ENCODE data around the gene DDO.

The DDO gene

GRCh38 chr6:110425816-110426215 lies 10.4 kb upstream of the DDO start:
- DNase-seq (ENCODE audit: low read depth), result no peak
- no peak overlapping the region for H3K4me3 ChIP-seq (ENCODE audit: low read depth, low read length)

DNA sequence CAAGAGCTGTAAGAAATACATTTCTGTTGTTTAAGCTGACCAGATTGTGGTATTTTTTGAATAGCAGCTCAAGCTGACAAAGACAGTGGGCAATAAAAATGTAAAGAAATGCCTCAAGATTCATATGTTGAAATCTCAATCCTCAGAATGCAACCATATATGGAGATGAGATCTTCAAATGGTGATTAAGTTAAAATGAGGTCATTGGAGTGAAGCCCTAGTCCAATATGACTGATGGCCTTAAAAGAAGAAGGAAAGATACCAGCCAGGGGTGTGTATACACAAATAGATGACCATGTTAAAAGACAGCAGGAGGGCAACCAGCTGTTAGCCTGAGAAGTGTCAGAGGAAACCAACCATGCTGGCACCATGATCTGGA lies 7.1 kb upstream of the DDO start:
- DNase-seq (ENCODE audit: low read depth), result no peak
- H3K4me3 ChIP-seq (ENCODE audit: low read depth, low read length), result no peak overlapping the region

- DNase-seq (ENCODE audit: low read depth), result no peak
- no peak overlapping the region for H3K4me3 ChIP-seq (ENCODE audit: low read depth, low read length)
These were observed 6.5 kb upstream of the DDO start for GRCh38 chr6:110421749-110422443.

- H3K4me3 ChIP-seq (ENCODE audit: low read depth, low read length), result no peak overlapping the region
These were observed 3.8 kb upstream of the DDO start for GRCh38 chr6:110419028-110419739.

GRCh38 chr6:110418594-110418993 lies 3.2 kb upstream of the DDO start:
- DNase-seq (ENCODE audit: low read depth), result no peak
- no peak overlapping the region for H3K4me3 ChIP-seq (ENCODE audit: low read depth, low read length)

More at GRCh38 chr6:110419028-110419739, 3.8 kb upstream of the DDO start:
- DNase-seq (ENCODE audit: low read depth), result no peak

DNA sequence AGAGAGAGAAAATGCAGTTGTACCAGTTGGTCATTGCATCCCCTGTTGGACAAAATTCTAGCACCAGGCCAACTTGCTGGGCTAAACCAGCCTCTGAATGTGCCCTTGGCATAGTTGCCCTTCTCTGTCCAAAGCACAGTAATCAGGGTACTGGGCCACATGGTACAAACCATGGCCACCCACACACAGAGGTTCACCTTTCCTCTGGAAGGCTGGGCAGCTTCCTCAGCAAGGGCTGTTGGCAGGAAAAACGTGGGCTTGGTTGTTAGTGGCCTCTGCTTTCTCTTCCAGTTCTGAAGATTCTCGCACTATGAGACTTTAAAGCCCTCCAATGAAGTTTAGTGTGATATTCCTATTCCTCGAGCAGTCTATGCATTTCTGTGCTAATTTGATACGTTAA lies 706 bp downstream of the DDO start:
- no peak overlapping the region for H3K4me3 ChIP-seq (ENCODE audit: low read depth, low read length)
- no peak for DNase-seq (ENCODE audit: low read depth)

- H3K4me3 ChIP-seq (ENCODE audit: low read depth, low read length), result no peak overlapping the region
- no peak for DNase-seq (ENCODE audit: low read depth)
These were observed 3.0 kb downstream of the DDO start for GRCh38 chr6:110412360-110412759.

DNA sequence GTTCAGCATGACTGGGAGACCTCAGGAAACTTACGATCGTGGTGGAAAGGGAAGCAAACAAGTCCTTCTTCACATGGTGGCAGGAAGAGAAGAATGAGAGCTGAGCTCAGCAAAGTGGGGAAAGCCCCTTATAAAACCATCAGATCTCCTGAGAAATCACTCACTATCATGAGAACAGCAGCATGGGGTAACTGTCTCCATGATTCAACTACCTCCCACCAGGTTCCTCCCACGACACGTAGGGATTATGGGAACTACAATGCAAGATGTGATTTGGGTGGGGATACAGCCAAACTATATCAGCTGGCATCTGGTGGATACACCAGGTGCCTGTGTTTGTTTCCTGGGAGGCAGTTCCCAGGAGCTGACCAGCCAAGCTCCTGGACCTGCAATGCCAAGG lies 4.9 kb downstream of the DDO start:
- no peak overlapping the region for H3K4me3 ChIP-seq (ENCODE audit: low read depth, low read length)
- no peak for DNase-seq (ENCODE audit: low read depth)

GRCh38 chr6:110409794-110410193 lies 5.6 kb downstream of the DDO start:
- H3K4me3 ChIP-seq (ENCODE audit: low read depth, low read length), result no peak overlapping the region
- no peak for DNase-seq (ENCODE audit: low read depth)

DNA sequence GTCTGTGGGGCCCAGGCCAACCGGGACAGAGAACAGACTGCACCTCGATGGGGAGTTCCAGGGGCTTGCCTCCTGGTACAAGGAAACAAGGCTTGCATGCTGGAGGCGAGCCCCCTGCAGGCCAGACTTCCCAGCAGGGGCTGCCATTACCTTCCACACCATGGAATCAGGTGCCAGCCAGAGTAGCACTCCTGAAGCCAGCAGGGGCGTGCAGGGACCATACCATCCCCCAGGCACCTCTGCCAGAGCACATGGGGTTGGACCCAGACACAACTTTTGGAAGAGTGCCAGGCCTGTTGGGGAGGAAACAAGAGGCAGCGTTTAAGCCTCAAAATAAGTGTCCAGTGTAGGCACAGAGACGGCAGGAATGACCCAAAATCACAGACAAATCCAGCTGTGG lies 6.5 kb downstream of the DDO start:
- DNase-seq (ENCODE audit: low read depth), result no peak
- H3K4me3 ChIP-seq (ENCODE audit: low read depth, low read length), result no peak overlapping the region

GRCh38 chr6:110404607-110405006 lies 10.8 kb downstream of the DDO start:
- DNase-seq (ENCODE audit: low read depth), result no peak
- H3K4me3 ChIP-seq (ENCODE audit: low read depth, low read length), result no peak overlapping the region

- no peak for DNase-seq (ENCODE audit: low read depth)
- no peak overlapping the region for H3K4me3 ChIP-seq (ENCODE audit: low read depth, low read length)
These were observed 13.7 kb downstream of the DDO start for GRCh38 chr6:110401585-110402176.

- DNase-seq (ENCODE audit: low read depth), result no peak
- no peak overlapping the region for H3K4me3 ChIP-seq (ENCODE audit: low read depth, low read length)
These were observed 15.2 kb downstream of the DDO start for GRCh38 chr6:110400208-110400607.

DNA sequence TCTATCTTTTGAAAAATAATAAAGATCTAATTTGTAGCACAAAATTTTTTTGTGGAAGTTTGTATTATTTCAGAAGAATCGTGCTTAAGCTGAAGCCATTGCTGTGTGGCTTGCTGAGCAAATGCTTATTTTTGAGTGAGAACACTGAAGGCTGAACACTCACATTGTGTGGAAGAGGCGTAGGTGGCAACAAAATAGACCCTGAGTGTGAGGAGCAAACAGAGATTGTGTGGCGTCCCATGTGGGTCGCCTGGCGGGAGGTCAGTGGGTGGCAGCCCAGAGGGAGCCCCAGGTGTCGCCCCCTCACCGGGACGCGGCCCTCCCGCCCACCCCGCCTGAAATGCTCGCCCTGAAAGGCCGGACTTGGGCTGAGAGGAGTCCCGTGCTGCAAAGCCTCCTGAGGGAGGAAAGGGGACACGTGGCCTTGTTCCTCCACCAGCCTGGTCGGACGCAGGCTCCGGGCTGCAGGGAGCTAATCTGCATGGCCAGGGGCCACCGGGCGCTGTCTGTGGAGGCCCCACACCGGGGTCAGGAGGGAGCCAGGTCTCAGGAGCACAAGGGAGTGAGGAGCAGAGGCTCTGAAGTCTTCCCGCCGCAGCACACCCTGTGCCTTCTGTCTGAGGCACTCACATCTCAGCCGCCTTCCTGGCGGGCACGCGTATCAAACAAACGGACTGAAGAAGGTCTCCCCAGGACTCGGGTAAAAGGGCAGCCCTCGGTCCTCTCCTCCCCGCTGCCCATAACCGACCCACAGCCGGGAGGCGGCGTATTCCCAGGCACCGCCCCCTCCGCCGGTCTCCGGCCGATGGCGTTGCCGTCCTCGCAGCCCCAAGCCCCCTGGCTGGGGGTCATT lies 15.9 kb downstream of the DDO start:
- peak overlapping the region; percentile 13 for H3K4me3 ChIP-seq (ENCODE audit: low read depth, low read length)
- DNase-seq (ENCODE audit: low read depth), result no peak

DNA sequence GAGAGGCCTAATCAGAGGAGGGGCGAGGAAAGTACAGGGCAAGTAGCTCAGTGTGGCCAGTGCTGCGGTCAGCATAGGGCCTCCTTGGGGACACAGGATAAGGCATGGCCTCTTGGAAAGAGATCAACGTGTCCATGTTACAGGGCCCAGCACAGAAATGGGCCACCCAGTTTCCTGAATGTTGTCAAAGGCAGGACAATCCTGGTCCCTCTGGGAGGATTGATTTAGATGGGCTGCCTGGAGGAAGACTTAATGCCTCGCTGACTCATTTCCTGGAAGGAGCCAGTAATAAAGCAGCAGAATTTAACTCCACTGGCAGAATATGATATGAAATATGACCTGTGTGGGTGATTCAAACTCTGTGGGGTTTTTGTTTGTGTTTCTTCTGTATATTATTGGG lies 16.6 kb downstream of the DDO start:
- DNase-seq (ENCODE audit: low read depth), result no peak
- no peak overlapping the region for H3K4me3 ChIP-seq (ENCODE audit: low read depth, low read length)

DNA sequence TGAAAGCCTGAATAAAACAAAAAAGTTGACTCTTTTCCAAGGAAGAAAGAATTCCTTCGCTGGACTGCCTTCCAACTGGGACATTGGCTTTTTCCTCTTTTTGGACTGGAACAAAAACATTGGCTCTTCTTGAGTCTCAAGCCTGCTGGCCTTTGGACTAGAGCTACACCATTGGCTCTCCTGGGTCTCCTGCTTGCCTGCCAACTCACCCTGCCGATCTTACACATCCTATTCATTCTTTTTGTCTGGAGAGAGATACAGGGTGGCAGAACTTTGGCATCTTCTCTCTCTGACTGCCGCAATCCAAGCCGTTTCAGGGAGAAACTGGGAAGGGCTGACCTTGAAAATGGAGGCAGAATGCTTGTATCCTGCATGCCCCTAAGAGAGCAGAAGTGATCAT lies 20.2 kb downstream of the DDO start:
- no peak for DNase-seq (ENCODE audit: low read depth)
- H3K4me3 ChIP-seq (ENCODE audit: low read depth, low read length), result no peak overlapping the region

- no peak overlapping the region for H3K4me3 ChIP-seq (ENCODE audit: low read depth, low read length)
- no peak for DNase-seq (ENCODE audit: low read depth)
These were observed 21.0 kb downstream of the DDO start for GRCh38 chr6:110394409-110394808.

DNA sequence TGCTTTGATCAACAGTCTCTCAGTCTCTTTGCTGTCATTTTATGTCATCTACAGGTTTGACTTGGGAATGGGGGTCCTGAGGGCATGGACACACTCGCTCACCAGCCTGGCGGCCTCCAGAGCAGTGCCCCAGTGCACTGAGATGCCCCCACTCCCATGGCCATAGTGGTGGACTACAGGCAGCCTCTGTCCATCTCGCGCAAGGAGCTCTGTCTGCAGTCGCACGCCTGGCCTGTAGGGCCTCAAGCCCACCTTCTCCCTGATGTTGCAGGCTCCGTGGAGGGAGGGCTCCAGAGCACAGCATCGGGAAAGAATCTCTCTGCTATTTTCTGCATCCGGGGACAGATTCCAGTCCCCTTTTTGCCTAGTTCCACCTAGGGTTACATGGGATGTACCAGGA lies 22.6 kb downstream of the DDO start:
- no peak for DNase-seq (ENCODE audit: low read depth)
- H3K4me3 ChIP-seq (ENCODE audit: low read depth, low read length), result no peak overlapping the region

GRCh38 chr6:110390404-110390803 lies 25.0 kb downstream of the DDO start:
- no peak for DNase-seq (ENCODE audit: low read depth)

More at GRCh38 chr6:110390404-110390803, 25.0 kb downstream of the DDO start:
- H3K4me3 ChIP-seq (ENCODE audit: low read depth, low read length), result no peak overlapping the region

Measured in skeletal muscle cell (primary cell).